GM12878 (cell line): ENCODE results near the gene OR10A3. TPM values are rescaled to one million over a fixed set of nuclear protein-coding genes. Genes with fewer than 3 reads are reported as not detected.

Source experiments
- ATAC-seq: fragments of 200-7000 bp; cut with Tn5 transposase; 3 replicates; pipeline ENCODE4 v1.9.1; 2020; ENCODE audit warnings: mild to moderate bottlenecking, moderate library complexity
- BruUV-seq: library from RNA; stranded (reverse); fragments of 400-500 nt; replicated peaks from 2 replicates; lab custom pipeline; 2021; lab: Mats Ljungman, UMichigan
- CTCF ChIA-PET: fragments of 300-600 bp; sonication (Branson Sonifier 250); formaldehyde crosslinking; extraction: SDS; loops from one replicate; lab custom pipeline; 2021; ENCODE audit warnings: inconsistent platforms; lab: Yijun Ruan, JAX
- POLR2A ChIA-PET: fragments of 350-600 bp; formaldehyde crosslinking; extraction: SDS; loops from one replicate; lab custom pipeline; 2021; ENCODE audit warnings: inconsistent platforms; lab: Charles Lee
- RAD21 ChIA-PET: fragments of 300-600 bp; sonication (Branson Sonifier 250); formaldehyde crosslinking; loops from one replicate; lab custom pipeline; 2023; ENCODE audit warnings: antibody characterized with exemption; ENCODE audit not compliant: unreplicated experiment; lab: Charles Lee
- SMC1A ChIA-PET: fragments of 300-600 bp; sonication (Branson Sonifier 250); formaldehyde crosslinking; loops from one replicate; lab custom pipeline; 2023; ENCODE audit not compliant: unreplicated experiment, uncharacterized antibody; lab: Charles Lee
- DNase-seq: peaks from one replicate; pipeline ENCODE4 v3.0.0-alpha.2; 2011; ENCODE audit warnings: low read depth, low spot score
- FAIRE-seq: peaks from 3 replicates; lab custom pipeline; 2011; peaks lifted over from hg19 to GRCh38; lab: Jason Lieb, UNC
- H2AFZ ChIP-seq: 2 replicates; pipeline ENCODE4 v1.6.0; 2011; ENCODE audit warnings: low read depth, low read length, control low read depth; ENCODE audit not compliant: control insufficient read depth
- H3K27ac ChIP-seq: 2 replicates; pipeline ENCODE4 v1.5.1; 2011; ENCODE audit warnings: control low read depth; ENCODE audit not compliant: control insufficient read depth, insufficient read depth
- H3K27me3 ChIP-seq, 2 experiments: replicated peaks in 1 of 2; 2 replicates each; pipeline versions ENCODE4 v1.6.0 to v1.6.1; 2011; ENCODE audit warnings: low read length in 1 of 2; ENCODE audit not compliant: control insufficient read depth in 2 of 2, insufficient read depth in 2 of 2
- H3K36me3 ChIP-seq, 2 experiments: 2 replicates each; pipeline ENCODE4 v1.5.1; 2011; ENCODE audit warnings: low read length in 1 of 2; ENCODE audit not compliant: control insufficient read depth in 2 of 2, insufficient read depth in 2 of 2
- H3K4me1 ChIP-seq: 2 replicates; pipeline ENCODE4 v1.6.1; 2011; ENCODE audit warnings: mild to moderate bottlenecking, low read length, moderate library complexity, mixed read lengths; ENCODE audit not compliant: control insufficient read depth, insufficient read depth
- H3K4me2 ChIP-seq: 2 replicates; pipeline ENCODE4 v1.6.0; 2011; ENCODE audit warnings: control low read depth; ENCODE audit not compliant: control insufficient read depth, insufficient read depth
- H3K4me3 ChIP-seq: fragments of 200-600 bp; sonication (generic); 2 replicates; pipeline ENCODE4 v1.5.1; 2016
- H3K79me2 ChIP-seq: 2 replicates; pipeline ENCODE4 v1.6.0; 2011; ENCODE audit warnings: low read length; ENCODE audit not compliant: control insufficient read depth, insufficient read depth
- H3K9ac ChIP-seq: 2 replicates; pipeline ENCODE4 v1.8.0; 2011; ENCODE audit warnings: low read length, control low read depth, mixed read lengths; ENCODE audit not compliant: control insufficient read depth, insufficient read depth
- H3K9me3 ChIP-seq: replicated peaks from 3 replicates; pipeline ENCODE4 v1.5.1; 2011; ENCODE audit warnings: mild to moderate bottlenecking, low read length; ENCODE audit not compliant: control insufficient read depth, insufficient read depth
- H4K20me1 ChIP-seq: 2 replicates; pipeline ENCODE4 v1.6.0; 2011; ENCODE audit not compliant: control insufficient read depth, insufficient read depth
- ASH2L ChIP-seq: fragments of 300-600, 200-600 bp; sonication (generic); IDR thresholded peaks from 2 replicates; pipeline ENCODE4 v1.6.1; 2017; ENCODE audit warnings: low read depth, mild to moderate bottlenecking, borderline replicate concordance
- BRCA1 ChIP-seq: IDR thresholded peaks from 2 replicates; pipeline ENCODE4 v1.6.1; 2011; ENCODE audit warnings: low read depth, low read length, improper control_type of control experiment
- FOXM1 ChIP-seq: IDR thresholded peaks from 2 replicates; pipeline ENCODE4 v1.6.1; 2012; ENCODE audit warnings: low read depth, mild to moderate bottlenecking, inconsistent platforms, low read length, moderate library complexity
- SMAD5 ChIP-seq: IDR thresholded peaks from 2 replicates; pipeline ENCODE4 v1.6.1; 2016; ENCODE audit warnings: antibody characterized with exemption, low read depth
- YBX1 ChIP-seq: fragments of 450-650 bp; IDR thresholded peaks from 2 replicates; pipeline ENCODE4 v1.6.1; 2016; ENCODE audit warnings: antibody characterized with exemption
- ZBTB11 ChIP-seq: fragments of 450-650 bp; formaldehyde crosslinking; IDR thresholded peaks from 2 replicates; pipeline ENCODE4 v1.5.0; 2022; ENCODE audit warnings: mild to moderate bottlenecking, missing genetic modification characterization
- WGBS: methylation state at CpG from one replicate; pipeline ENCODE4 v1.1.6; 2016; ENCODE audit warnings: low lambda C conversion rate; ENCODE audit not compliant: insufficient replicate concordance, insufficient coverage; ENCODE audit errors: missing lambda C conversion rate; 5-methylcytosine and 5-hydroxymethylcytosine counted together
- in situ Hi-C: fragments of 300-500 bp; cut with MboI; formaldehyde crosslinking; loops from 9 replicates; pipeline ENCODE4 v1.14.3; 2018; ENCODE audit warnings: mixed read lengths
- intact Hi-C: fragments of 100-400 bp; cut with micrococcal nuclease; formaldehyde crosslinking; loops from one replicate; pipeline ENCODE4 v1.14.2; 2022; ENCODE audit not compliant: unreplicated experiment
- polyA plus RNA-seq, 11 experiments: library from polyadenylated mRNA; depleted of rRNA in 4 of 11; unstranded in 6 of 11; stranded (reverse) in 5 of 11; fragments of >200 nt; fragmentation: Nextera tagmentation in 4 of 11; fragmentation: Illumina TruSeq in 1 of 11; extraction: Ambion mirVana in 4 of 11; extraction: Trizol in 1 of 11; gene quantifications; 1 replicate in 1 of 11; 2 replicates in 10 of 11; pipeline versions ENCODE4 v1.2.1 to v1.2.3, GENCODE V29; 2011 to 2016; ENCODE audit warnings: inconsistent platforms in 2 of 11, missing spikeins in 2 of 11, low read depth in 1 of 11
- total RNA-seq, 4 experiments: library from RNA; depleted of rRNA in 3 of 4; stranded (reverse); fragments of >200 nt in 3 of 4; fragmentation: Illumina TruSeq in 1 of 4; extraction: Trizol in 1 of 4; gene quantifications; 2 replicates each; pipeline versions ENCODE4 v1.2.1 to v1.2.3, GENCODE V29; 2013 to 2021

The OR10A3 gene
- total and polyA plus RNA-seq, 10 of the 15 experiments (the other 5 are each of a cell fraction or from before 2014, with no cell fraction given), result 0.04 TPM; not detected in 9

GRCh38 chr11:7965386-7965785 is 23.9 kb upstream of the OR10A3 start, which contains the start of gene NLRP10:
TSS of gene NLRP10 (minus strand) at chr11:7965447. CDS start at chr11:7963495, 1,952 bp downstream.
- CTCF ChIA-PET, result interaction anchor here (0.8 to 1.6 kb wide), 2 partner anchors 22 to 56 kb away, joined by 3 read pairs; partner anchors contain the start of gene EIF3F
- Histone ChIP-seq H2AFZ (no peak within 1 kb of the TSS), H4K20me1 (no peaks in the 10 kb centered on the region), H3K9me3 (no peaks in the 10 kb centered on the region), H3K9ac (no peak within 1 kb of the TSS), H3K27me3 (peaks cover 0 to 1% of the 10 kb centered on the region in 2 experiments; a peak in 1 of 4 replicates), H3K4me2 (no peak within 1 kb of the TSS), H3K4me1 (no peaks in the 10 kb centered on the region), H3K27ac (no peak within 1 kb of the TSS), H3K36me3 (no peaks in the 10 kb centered on the region), H3K79me2 (no peaks in the 10 kb centered on the region), H3K4me3 (no peak within 1 kb of the TSS)
- intact Hi-C loops, result no loop called here
- SMC1A ChIA-PET, result interaction anchor here (0.8 to 1.0 kb wide), 3 partner anchors 16 to 24 kb away, joined by 3 to 5 read pairs (median 4); no protein-coding TSS in a partner anchor
- WGBS, result 8% methylated on average over 1 of the region's 1 CpG
- in situ Hi-C loops, result no loop called here
- FAIRE-seq, result no peak
- no peak for ATAC-seq
- POLR2A ChIA-PET, result no interaction called here
- TF ChIP-seq YBX1 (no peak), BRCA1 (no peak), ZBTB11 (CRISPR knock-in tag) (no peak), ASH2L (no peak), SMAD5 (no peak), FOXM1 (no peak)
- no TSS peak for BruUV-seq
- DNase-seq, result no peak
- RAD21 ChIA-PET, result no interaction called here
